ENCODE measurements around the gene CADPS. TPM values are rescaled to one million over a fixed set of nuclear protein-coding genes. Genes with fewer than 3 reads are reported as not detected.

Gene CADPS
- total RNA-seq, 2 experiments from 2014 or later, result 61.3 to 68.6 TPM

DNA sequence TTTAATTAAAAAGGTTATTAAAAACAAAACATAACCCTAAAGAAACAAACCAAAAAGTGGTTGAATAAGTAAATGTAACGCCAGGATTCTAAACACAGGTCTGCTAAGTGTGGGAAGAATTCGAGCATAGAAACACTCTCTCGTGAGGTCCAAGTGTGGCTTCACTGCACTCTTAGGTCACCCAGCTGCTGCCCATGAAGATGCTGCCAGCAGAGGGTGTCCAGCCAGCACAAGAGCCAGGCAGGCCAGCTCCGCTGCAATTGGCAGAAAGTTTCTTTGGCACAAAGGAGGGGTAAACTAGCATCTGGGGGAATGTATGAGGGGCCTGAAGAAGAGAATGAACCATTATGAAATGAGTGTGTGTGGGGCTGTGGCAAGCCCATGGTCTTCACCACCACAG, 286.1 kb downstream of the CADPS start:
- Histone ChIP-seq H3K4me3 (ENCODE audit: low read depth, low read length, poor library complexity, severe bottlenecking) (no peak overlapping the region), H3K9me2 (ENCODE audit: insufficient read depth, low read length) (no peaks in the 10 kb centered on the region), H3K9me3 (ENCODE audit: low read length) (no peaks in the 10 kb centered on the region), H3K36me3 (ENCODE audit: insufficient read depth, low read length) (no peaks in the 10 kb centered on the region), H4K20me1 (ENCODE audit: insufficient read depth, low read length) (no peaks in the 10 kb centered on the region), H2AFZ (ENCODE audit: low read length) (no peak overlapping the region), H3K79me2 (ENCODE audit: insufficient read depth, low read depth, low read length) (no peaks in the 10 kb centered on the region), H3K27ac (ENCODE audit: low read depth, low read length, poor library complexity, severe bottlenecking) (no peak overlapping the region), H3K4me2 (ENCODE audit: low read length) (no peak overlapping the region), H3K4me1 (ENCODE audit: insufficient read depth, low read length, poor library complexity, severe bottlenecking) (no peaks in the 10 kb centered on the region)
- ChIA-PET POLR2A (interaction anchor here (0.8 to 1.0 kb wide), 2 partner anchors 8 to 784 kb away, joined by 3 read pairs; no protein-coding TSS in a partner anchor), CTCF (ENCODE audit: unreplicated experiment) (no interaction called here)
- BruUV-seq (replicated peaks), result no TSS peak
- TF ChIP-seq CTCF (conservative IDR thresholded peaks at IDR 0.05; ENCODE audit: low read length), result no peak
- no peak for TF ChIP-seq EZH2phosphoT487 (IDR thresholded peaks at IDR 0.05; ENCODE audit: borderline replicate concordance, low read depth, low read length)
- DNase-seq (ENCODE audit: low spot score), result no peak
- intact Hi-C loops (cut with micrococcal nuclease; ENCODE audit: unreplicated experiment), result no loop called here

GRCh38 chr3:62587579-62588031, 287.6 kb downstream of the CADPS start:
- POLR2A ChIA-PET, result interaction anchor here (0.5 to 0.7 kb wide), 3 partner anchors 11 to 424 kb away, joined by 3 read pairs; no protein-coding TSS in a partner anchor
- no peak overlapping the region for H3K27ac ChIP-seq (ENCODE audit: low read depth, low read length, poor library complexity, severe bottlenecking)
- H3K9me2 ChIP-seq (ENCODE audit: insufficient read depth, low read length), result no peaks in the 10 kb centered on the region
- no peak overlapping the region for H2AFZ ChIP-seq (ENCODE audit: low read length)
- no peaks in the 10 kb centered on the region for H3K36me3 ChIP-seq (ENCODE audit: insufficient read depth, low read length)
- H3K4me2 ChIP-seq (ENCODE audit: low read length), result no peak overlapping the region
- DNase-seq (ENCODE audit: low spot score), result no peak
- intact Hi-C loops (cut with micrococcal nuclease; ENCODE audit: unreplicated experiment), result no loop called here
- no peaks in the 10 kb centered on the region for H3K9me3 ChIP-seq (ENCODE audit: low read length)
- no peaks in the 10 kb centered on the region for H4K20me1 ChIP-seq (ENCODE audit: insufficient read depth, low read length)
- CTCF ChIA-PET (ENCODE audit: unreplicated experiment), result interaction anchor here (0.6 kb wide), 1 partner anchor 244 kb away, joined by 3 read pairs; no protein-coding TSS in a partner anchor
- TF ChIP-seq CTCF (conservative IDR thresholded peaks at IDR 0.05; ENCODE audit: low read length) (no peak), EZH2phosphoT487 (IDR thresholded peaks at IDR 0.05; ENCODE audit: borderline replicate concordance, low read depth, low read length) (no peak)
- H3K79me2 ChIP-seq (ENCODE audit: insufficient read depth, low read depth, low read length), result no peaks in the 10 kb centered on the region
- H3K4me1 ChIP-seq (ENCODE audit: insufficient read depth, low read length, poor library complexity, severe bottlenecking), result no peaks in the 10 kb centered on the region
- H3K4me3 ChIP-seq (ENCODE audit: low read depth, low read length, poor library complexity, severe bottlenecking), result no peak overlapping the region
- BruUV-seq (replicated peaks), result no TSS peak

- Histone ChIP-seq H2AFZ (ENCODE audit: low read length) (no peak overlapping the region), H3K4me1 (ENCODE audit: insufficient read depth, low read length, poor library complexity, severe bottlenecking) (no peaks in the 10 kb centered on the region), H3K79me2 (ENCODE audit: insufficient read depth, low read depth, low read length) (no peaks in the 10 kb centered on the region), H3K9me2 (ENCODE audit: insufficient read depth, low read length) (no peaks in the 10 kb centered on the region), H3K4me2 (ENCODE audit: low read length) (no peak overlapping the region), H3K36me3 (ENCODE audit: insufficient read depth, low read length) (no peaks in the 10 kb centered on the region), H3K4me3 (ENCODE audit: low read depth, low read length, poor library complexity, severe bottlenecking) (no peak overlapping the region), H3K27ac (ENCODE audit: low read depth, low read length, poor library complexity, severe bottlenecking) (no peak overlapping the region), H3K9me3 (ENCODE audit: low read length) (no peaks in the 10 kb centered on the region), H4K20me1 (ENCODE audit: insufficient read depth, low read length) (no peaks in the 10 kb centered on the region)
- no TSS peak for BruUV-seq (replicated peaks)
- no peak for DNase-seq (ENCODE audit: low spot score)
- CTCF ChIA-PET (ENCODE audit: unreplicated experiment), result interaction anchor here (0.6 kb wide), 1 partner anchor 245 kb away, joined by 3 read pairs; no protein-coding TSS in a partner anchor
- no peak for TF ChIP-seq CTCF (conservative IDR thresholded peaks at IDR 0.05; ENCODE audit: low read length)
- no peak for TF ChIP-seq EZH2phosphoT487 (IDR thresholded peaks at IDR 0.05; ENCODE audit: borderline replicate concordance, low read depth, low read length)
- intact Hi-C loops (cut with micrococcal nuclease; ENCODE audit: unreplicated experiment), result no loop called here
- POLR2A ChIA-PET, result interaction anchor here (0.5 to 0.6 kb wide), 2 partner anchors 10 to 424 kb away, joined by 3 read pairs; no protein-coding TSS in a partner anchor
These were observed 288.0 kb downstream of the CADPS start for GRCh38 chr3:62587169-62587568.

Measured in OCI-LY7 (cell line).